ENCODE data around the gene CPT1C.

CPT1C gene

GRCh38 chr19:49691243-49692146 lies 579 bp downstream of the CPT1C start:
- DNase-seq (no peak), ATAC-seq (replicated peaks) (no peak)
- Mint-ChIP-seq H3K36me3 (ENCODE audit: insufficient read depth) (peaks cover 26% of the 10 kb centered on the region), H3K9me3 (no peaks in the 10 kb centered on the region), H3K27ac (peak overlapping the region; percentile 41 to 83), H3K4me3 (peak overlapping the region; percentile 76 to 82), H3K27me3 (peaks cover 18 to 39% of the 10 kb centered on the region in 2 donors), H3K4me1 (ENCODE audit: low read depth in 2 of 2) (peaks cover 14 to 24% of the 10 kb centered on the region in 2 donors)

DNA sequence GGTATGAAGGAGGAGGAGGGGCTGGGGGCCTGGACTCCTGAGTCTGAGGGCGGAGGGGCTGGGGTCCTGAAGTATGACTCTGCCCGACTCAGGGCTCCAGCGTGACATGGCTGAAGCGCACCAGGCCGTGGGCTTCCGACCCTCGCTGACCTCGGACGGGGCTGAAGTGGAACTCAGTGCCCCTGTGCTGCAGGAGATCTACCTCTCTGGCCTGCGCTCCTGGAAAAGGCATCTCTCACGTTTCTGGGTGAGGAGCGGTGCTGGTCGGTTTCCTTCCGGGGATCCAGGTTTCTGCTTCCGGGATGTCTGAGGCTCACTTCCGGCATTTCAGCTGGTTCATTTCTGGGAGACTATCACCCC lies 1.2 kb downstream of the CPT1C start:
- DNase-seq (no peak), ATAC-seq (replicated peaks) (no peak)
- Mint-ChIP-seq H3K4me3 (no peak overlapping the region), H3K4me1 (ENCODE audit: low read depth in 2 of 2) (peaks cover 14 to 24% of the 10 kb centered on the region in 2 donors), H3K27me3 (peaks cover 18 to 39% of the 10 kb centered on the region in 2 donors), H3K9me3 (no peaks in the 10 kb centered on the region), H3K36me3 (ENCODE audit: insufficient read depth) (peaks cover 22% of the 10 kb centered on the region), H3K27ac (no peak overlapping the region)

- Mint-ChIP-seq H3K4me1 (ENCODE audit: low read depth in 2 of 2) (peaks cover 4 to 5% of the 10 kb centered on the region in 2 donors), H3K4me3 (no peak overlapping the region), H3K36me3 (ENCODE audit: insufficient read depth) (peaks cover 7% of the 10 kb centered on the region), H3K27me3 (peaks cover 8 to 34% of the 10 kb centered on the region in 2 donors), H3K9me3 (no peaks in the 10 kb centered on the region), H3K27ac (no peak overlapping the region)
- DNase-seq (no peak), ATAC-seq (replicated peaks) (no peak)
Measured at GRCh38 chr19:49696115-49696514, 5.2 kb downstream of the CPT1C start.

- DNase-seq (no peak), ATAC-seq (replicated peaks) (no peak)
- peaks cover 0 to 3% of the 10 kb centered on the region in 2 donors for H3K4me1 Mint-ChIP-seq (ENCODE audit: low read depth in 2 of 2)
- H3K27me3 Mint-ChIP-seq, result peaks cover 8 to 31% of the 10 kb centered on the region in 2 donors
- H3K36me3 Mint-ChIP-seq (ENCODE audit: insufficient read depth), result peaks cover 7% of the 10 kb centered on the region
- no peak overlapping the region for H3K4me3 Mint-ChIP-seq
- no peaks in the 10 kb centered on the region for H3K9me3 Mint-ChIP-seq
- no peak overlapping the region for H3K27ac Mint-ChIP-seq
Measured at GRCh38 chr19:49696865-49697264, 5.9 kb downstream of the CPT1C start.

GRCh38 chr19:49699364-49699763 lies 8.4 kb downstream of the CPT1C start:
- peaks cover 8 to 31% of the 10 kb centered on the region in 2 donors for H3K27me3 Mint-ChIP-seq
- ATAC-seq (replicated peaks) (no peak), DNase-seq (no peak)
- H3K27ac Mint-ChIP-seq, result no peak overlapping the region
- no peaks in the 10 kb centered on the region for H3K4me1 Mint-ChIP-seq (ENCODE audit: low read depth in 2 of 2)
- no peaks in the 10 kb centered on the region for H3K9me3 Mint-ChIP-seq
- no peak overlapping the region for H3K4me3 Mint-ChIP-seq
- peaks cover 7% of the 10 kb centered on the region for H3K36me3 Mint-ChIP-seq (ENCODE audit: insufficient read depth)

- Mint-ChIP-seq H3K36me3 (ENCODE audit: insufficient read depth) (peaks cover 4% of the 10 kb centered on the region), H3K9me3 (no peaks in the 10 kb centered on the region), H3K4me3 (no peak overlapping the region), H3K27me3 (peaks cover 8 to 31% of the 10 kb centered on the region in 2 donors), H3K4me1 (ENCODE audit: low read depth in 2 of 2) (no peaks in the 10 kb centered on the region), H3K27ac (no peak overlapping the region)
- no peak for ATAC-seq (replicated peaks)
- no peak for DNase-seq
Measured at GRCh38 chr19:49700563-49700962, 9.6 kb downstream of the CPT1C start.

GRCh38 chr19:49701271-49701786 lies 10.4 kb downstream of the CPT1C start:
- DNase-seq, result no peak
- no peak for ATAC-seq (replicated peaks)
- no peaks in the 10 kb centered on the region for H3K9me3 Mint-ChIP-seq
- no peak overlapping the region for H3K27ac Mint-ChIP-seq
- H3K4me1 Mint-ChIP-seq (ENCODE audit: low read depth in 2 of 2), result no peaks in the 10 kb centered on the region
- peaks cover 4% of the 10 kb centered on the region for H3K36me3 Mint-ChIP-seq (ENCODE audit: insufficient read depth)
- peaks cover 8 to 31% of the 10 kb centered on the region in 2 donors for H3K27me3 Mint-ChIP-seq
- no peak overlapping the region for H3K4me3 Mint-ChIP-seq

- Mint-ChIP-seq H3K36me3 (ENCODE audit: insufficient read depth) (peaks cover 4% of the 10 kb centered on the region), H3K4me3 (no peak overlapping the region), H3K9me3 (no peaks in the 10 kb centered on the region), H3K27ac (peak overlapping the region in 1 of 2 donors; percentile 66), H3K4me1 (ENCODE audit: low read depth in 2 of 2) (no peaks in the 10 kb centered on the region), H3K27me3 (peaks cover 23 to 53% of the 10 kb centered on the region in 2 donors)
- DNase-seq (no peak), ATAC-seq (replicated peaks) (no peak)
Measured at GRCh38 chr19:49704888-49705642, 14.1 kb downstream of the CPT1C start.

DNA sequence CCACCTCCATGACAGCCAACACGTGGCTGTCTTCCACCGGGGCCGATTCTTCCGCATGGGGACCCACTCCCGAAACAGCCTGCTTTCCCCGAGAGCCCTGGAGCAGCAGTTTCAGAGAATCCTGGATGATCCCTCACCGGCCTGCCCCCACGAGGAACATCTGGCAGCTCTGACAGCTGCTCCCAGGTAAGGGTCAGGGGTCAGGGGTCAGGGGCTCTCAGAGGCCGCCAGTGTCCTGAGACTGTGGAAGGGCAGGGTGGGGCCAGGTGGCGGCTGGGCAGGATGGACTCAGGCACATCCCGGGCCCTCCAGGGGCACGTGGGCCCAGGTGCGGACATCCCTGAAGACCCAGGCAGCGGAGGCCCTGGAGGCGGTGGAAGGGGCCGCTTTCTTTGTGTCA lies 15.0 kb downstream of the CPT1C start:
- peaks cover 4% of the 10 kb centered on the region for H3K36me3 Mint-ChIP-seq (ENCODE audit: insufficient read depth)
- H3K4me3 Mint-ChIP-seq, result no peak overlapping the region
- no peaks in the 10 kb centered on the region for H3K4me1 Mint-ChIP-seq (ENCODE audit: low read depth in 2 of 2)
- no peaks in the 10 kb centered on the region for H3K9me3 Mint-ChIP-seq
- DNase-seq (no peak), ATAC-seq (replicated peaks) (no peak)
- peaks cover 25 to 54% of the 10 kb centered on the region in 2 donors for H3K27me3 Mint-ChIP-seq
- no peak overlapping the region for H3K27ac Mint-ChIP-seq

GRCh38 chr19:49710372-49710951 lies 19.5 kb downstream of the CPT1C start:
- Mint-ChIP-seq H3K4me1 (ENCODE audit: low read depth in 2 of 2) (peaks cover 4 to 7% of the 10 kb centered on the region in 2 donors), H3K4me3 (no peak overlapping the region), H3K27ac (no peak overlapping the region), H3K36me3 (ENCODE audit: insufficient read depth) (no peaks in the 10 kb centered on the region), H3K9me3 (no peaks in the 10 kb centered on the region), H3K27me3 (peaks cover 19 to 42% of the 10 kb centered on the region in 2 donors)
- DNase-seq, result no peak
- ATAC-seq (replicated peaks), result no peak

DNA sequence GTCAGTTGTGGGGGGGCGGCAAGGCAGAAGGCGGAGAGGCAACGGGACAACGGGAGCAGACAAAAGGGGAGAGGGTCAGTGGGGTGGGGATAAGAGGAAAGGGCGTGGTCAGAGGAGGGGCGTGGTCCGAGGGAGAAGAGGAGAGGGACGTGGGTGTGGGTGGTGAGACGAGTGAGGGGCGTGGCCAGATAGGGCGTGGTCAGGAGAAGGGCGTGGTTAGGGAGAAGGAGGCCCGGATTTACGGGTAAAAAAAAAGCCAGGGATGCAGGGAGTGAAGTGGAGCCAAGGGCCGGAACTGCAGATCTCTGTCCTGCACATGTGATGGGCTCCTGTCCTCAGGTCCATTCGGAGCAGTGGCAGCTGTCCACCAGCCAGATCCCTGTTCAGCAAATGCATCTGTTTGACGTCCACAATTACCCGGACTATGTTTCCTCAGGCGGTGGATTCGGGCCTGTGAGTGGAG lies 21.5 kb downstream of the CPT1C start:
- no peaks in the 10 kb centered on the region for H3K9me3 Mint-ChIP-seq
- DNase-seq (no peak), ATAC-seq (replicated peaks) (no peak)
- H3K27ac Mint-ChIP-seq, result peak overlapping the region in 1 of 2 donors; percentile 72
- peaks cover 4% of the 10 kb centered on the region for H3K36me3 Mint-ChIP-seq (ENCODE audit: insufficient read depth)
- H3K4me3 Mint-ChIP-seq, result no peak overlapping the region
- peaks cover 19 to 36% of the 10 kb centered on the region in 2 donors for H3K27me3 Mint-ChIP-seq
- peaks cover 8 to 14% of the 10 kb centered on the region in 2 donors for H3K4me1 Mint-ChIP-seq (ENCODE audit: low read depth in 2 of 2)

- H3K36me3 Mint-ChIP-seq (ENCODE audit: insufficient read depth), result peaks cover 7% of the 10 kb centered on the region
Measured at GRCh38 chr19:49713236-49713845, 22.4 kb downstream of the CPT1C start.

DNA sequence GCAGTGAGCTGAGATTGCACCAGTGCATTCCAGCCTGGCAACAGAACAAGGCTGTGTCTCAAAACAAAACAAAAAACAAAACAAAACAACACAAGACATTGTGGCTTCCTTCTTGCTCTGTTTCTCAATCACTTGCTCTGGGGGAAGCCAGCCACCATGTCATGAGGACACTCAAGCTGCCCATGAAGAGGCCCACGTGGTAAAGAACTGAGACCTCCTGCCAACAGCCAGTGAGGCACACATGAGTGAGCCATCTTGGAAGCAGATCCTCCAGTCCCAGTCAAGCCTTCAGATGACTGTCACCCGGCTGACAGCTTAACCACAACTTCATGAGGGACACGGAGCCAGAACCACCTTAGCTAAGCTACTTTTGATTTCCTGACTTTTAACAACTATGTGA lies 25.2 kb downstream of the CPT1C start:
- Mint-ChIP-seq H3K9me3 (no peaks in the 10 kb centered on the region), H3K27me3 (peaks cover 0 to 7% of the 10 kb centered on the region in 2 donors), H3K36me3 (ENCODE audit: insufficient read depth) (peaks cover 14% of the 10 kb centered on the region), H3K4me1 (ENCODE audit: low read depth in 2 of 2) (peaks cover 12 to 18% of the 10 kb centered on the region in 2 donors), H3K27ac (no peak overlapping the region), H3K4me3 (no peak overlapping the region)
- no peak for DNase-seq
- ATAC-seq (replicated peaks), result no peak

More at GRCh38 chr19:49713236-49713845, 22.4 kb downstream of the CPT1C start:
- peaks cover 19 to 33% of the 10 kb centered on the region in 2 donors for H3K27me3 Mint-ChIP-seq
- H3K9me3 Mint-ChIP-seq, result no peaks in the 10 kb centered on the region
- ATAC-seq (replicated peaks), result no peak
- peaks cover 12 to 18% of the 10 kb centered on the region in 2 donors for H3K4me1 Mint-ChIP-seq (ENCODE audit: low read depth in 2 of 2)
- no peak overlapping the region for H3K4me3 Mint-ChIP-seq
- no peak for DNase-seq
- H3K27ac Mint-ChIP-seq, result no peak overlapping the region

Data from effector memory CD8-positive, alpha-beta T cell (primary cell).